HepG2 (cell line): ENCODE data around the gene IGIP. TPM values are rescaled to one million over a fixed set of nuclear protein-coding genes. Genes with fewer than 3 reads are reported as not detected.
A peak's percentile ranks its signal among the peaks of the same experiment; 100 is the strongest.

Experiments used
- FLYWCH1 ChIP-seq: sonication (generic); formaldehyde crosslinking; IDR thresholded peaks from 2 replicates; pipeline ENCODE4 v1.8.1; 2023; ENCODE audit warnings: mild to moderate bottlenecking, missing genetic modification reagents
- JDP2 ChIP-seq: sonication (generic); formaldehyde crosslinking; IDR thresholded peaks from 2 replicates; pipeline ENCODE4 v1.8.1; 2022; ENCODE audit warnings: missing genetic modification reagents, borderline replicate concordance
- NR2C2 ChIP-seq: sonication (generic); formaldehyde crosslinking; IDR thresholded peaks from 2 replicates; pipeline ENCODE4 v1.4.0; 2020; ENCODE audit warnings: missing genetic modification reagents, mild to moderate bottlenecking, moderate library complexity, borderline replicate concordance
- ONECUT2 ChIP-seq: sonication (generic); formaldehyde crosslinking; IDR thresholded peaks from 2 replicates; pipeline ENCODE4 v1.4.0; 2020; ENCODE audit warnings: missing genetic modification reagents
- PAF1 ChIP-seq: IDR thresholded peaks from 2 replicates; pipeline ENCODE4 v1.6.1; 2016; ENCODE audit warnings: missing genetic modification reagents, missing compliant biosample characterization
- RARA ChIP-seq: IDR thresholded peaks from 2 replicates; pipeline ENCODE4 v1.6.1; 2016; ENCODE audit warnings: missing genetic modification reagents, missing compliant biosample characterization
- RNF2 ChIP-seq: fragments of 450-650 bp; conservative IDR thresholded peaks from 2 replicates; pipeline ENCODE4 v1.6.1; 2016; ENCODE audit warnings: low read depth
- U2AF1 ChIP-seq: fragments of 200-400 bp; formaldehyde crosslinking; optimal IDR thresholded peaks from 2 replicates; pipeline ENCODE3; 2017; ENCODE audit warnings: mild to moderate bottlenecking, low read depth, low read length
- YEATS2 ChIP-seq: sonication (generic); formaldehyde crosslinking; IDR thresholded peaks from 2 replicates; pipeline ENCODE4 v1.4.0; 2020; ENCODE audit warnings: missing genetic modification reagents, borderline replicate concordance
- ZBTB21 ChIP-seq: sonication (generic); formaldehyde crosslinking; IDR thresholded peaks from 2 replicates; pipeline ENCODE4 v1.4.0; 2020; ENCODE audit warnings: missing genetic modification reagents
- ZNF251 ChIP-seq: sonication (generic); formaldehyde crosslinking; IDR thresholded peaks from 2 replicates; pipeline ENCODE4 v1.9.0; 2021; ENCODE audit warnings: mild to moderate bottlenecking, missing genetic modification reagents
- ZNF460 ChIP-seq: sonication (generic); formaldehyde crosslinking; IDR thresholded peaks from 2 replicates; pipeline ENCODE4 v1.5.1; 2020; ENCODE audit warnings: missing genetic modification reagents, mild to moderate bottlenecking, borderline replicate concordance
- ZSCAN21 ChIP-seq: sonication (generic); formaldehyde crosslinking; IDR thresholded peaks from 2 replicates; pipeline ENCODE4 v1.8.0; 2022; ENCODE audit warnings: mild to moderate bottlenecking, missing genetic modification reagents, moderate library complexity, borderline replicate concordance
- polyA plus RNA-seq, 8 experiments: library from polyadenylated mRNA; depleted of rRNA in 3 of 8; stranded (reverse) in 7 of 8; unstranded in 1 of 8; fragments of >200 nt; fragmentation: Illumina TruSeq in 4 of 8; extraction: Trizol in 4 of 8; gene quantifications; 2 replicates each; pipeline versions ENCODE4 v1.2.1 to v1.2.3, GENCODE V29; 2011 to 2016; ENCODE audit warnings: low read depth in 4 of 8, missing spikeins in 1 of 8, mixed read lengths in 1 of 8; ENCODE audit not compliant: insufficient read depth in 1 of 8
- total RNA-seq, 5 experiments: library from RNA; depleted of rRNA; stranded (reverse); fragments of >200 nt; fragmentation: Illumina TruSeq; extraction: Trizol; gene quantifications; 2 replicates each; pipeline ENCODE4 v1.2.3, GENCODE V29; 2016; ENCODE audit warnings: low read depth in 1 of 5
- TF ChIP-seq, protein P1 (sequence below): sonication (generic); formaldehyde crosslinking; IDR thresholded peaks from 2 replicates; pipeline ENCODE4 v1.4.0; 2020; ENCODE audit warnings: mild to moderate bottlenecking, low read depth, missing genetic modification reagents
- TF ChIP-seq, protein P2 (sequence below): sonication (generic); formaldehyde crosslinking; IDR thresholded peaks from 2 replicates; pipeline ENCODE4 v1.5.1; 2020; ENCODE audit warnings: missing genetic modification reagents, mild to moderate bottlenecking, borderline replicate concordance
- TF ChIP-seq, protein P3 (sequence below), 2 experiments: fragments of 450-650 bp in 1 of 2; sonication (generic) in 1 of 2; formaldehyde crosslinking in 1 of 2; IDR thresholded peaks; 2 replicates each; pipeline versions ENCODE4 v1.6.1 to v1.8.0; 2016 to 2022; ENCODE audit warnings: antibody characterized with exemption in 1 of 2, mild to moderate bottlenecking in 1 of 2, missing genetic modification reagents in 1 of 2

IGIP gene
- total and polyA plus RNA-seq, 2 of the 13 experiments (the other 11 are each of a cell fraction or from before 2014, with no cell fraction given), result 1.7 to 2.1 TPM

DNA sequence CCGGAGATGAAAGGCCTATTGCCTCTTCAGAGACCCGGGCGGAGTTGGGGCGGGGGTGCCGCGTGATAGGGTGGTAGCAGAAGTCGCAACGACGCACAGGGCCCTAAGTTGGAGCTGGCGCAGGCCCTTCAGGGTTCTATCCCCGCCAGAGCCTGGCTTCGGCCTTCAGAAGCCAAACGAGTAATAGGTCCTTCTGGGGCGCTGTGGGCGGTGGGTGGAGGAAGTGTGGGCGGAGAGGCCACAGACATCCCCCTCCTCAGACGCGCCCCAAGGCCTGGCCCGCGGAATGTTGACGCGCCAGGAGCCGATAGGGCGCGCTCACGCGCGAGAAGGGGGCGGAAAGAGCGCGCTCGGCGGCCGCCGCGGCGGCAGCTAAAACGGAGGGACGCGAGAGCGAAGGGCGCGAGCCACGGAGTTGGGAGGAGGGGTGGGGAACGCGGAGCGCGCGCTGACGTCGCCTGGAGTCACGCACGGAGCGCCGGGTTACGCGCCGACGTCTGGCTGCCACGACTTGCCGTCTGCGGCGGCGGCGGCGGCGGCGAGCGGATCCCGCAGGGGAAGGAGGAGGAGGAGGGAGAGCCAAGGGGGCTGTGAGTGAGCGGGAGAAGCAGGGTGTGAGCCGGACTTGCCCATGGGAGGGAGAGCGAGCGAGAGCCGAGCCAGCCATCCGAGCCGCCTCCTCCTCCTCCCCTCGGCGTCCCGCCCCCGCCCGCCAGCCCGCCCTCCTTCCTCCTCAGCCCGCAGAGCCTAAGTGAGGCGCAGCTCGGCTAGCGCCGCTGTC lies 18.2 kb upstream of the IGIP start (continued):
- TF ChIP-seq RARA (CRISPR knock-in tag) (peak; percentile 3; the same call in 1 of the 2 replicates), ZNF460 (no peak), ZSCAN21 (CRISPR knock-in tag) (peak; percentile 92), PAF1 (no peak), FLYWCH1 (CRISPR knock-in tag) (no peak), JDP2 (no peak), ZNF251 (CRISPR knock-in tag) (no peak), ZBTB21 (CRISPR knock-in tag) (no peak), YEATS2 (CRISPR knock-in tag) (peak; percentile 79), ONECUT2 (0 out of 2 replicates have a peak, but pooled peaks have one; percentile 20), RNF2 (peak; percentile 89), U2AF1 (no peak), NR2C2 (CRISPR knock-in tag) (peak; percentile 96)
- TF ChIP-seq, protein P1, sequence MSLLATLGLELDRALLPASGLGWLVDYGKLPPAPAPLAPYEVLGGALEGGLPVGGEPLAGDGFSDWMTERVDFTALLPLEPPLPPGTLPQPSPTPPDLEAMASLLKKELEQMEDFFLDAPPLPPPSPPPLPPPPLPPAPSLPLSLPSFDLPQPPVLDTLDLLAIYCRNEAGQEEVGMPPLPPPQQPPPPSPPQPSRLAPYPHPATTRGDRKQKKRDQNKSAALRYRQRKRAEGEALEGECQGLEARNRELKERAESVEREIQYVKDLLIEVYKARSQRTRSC (CRISPR knock-in tag), result peak; percentile 71; the same call in 1 of the 2 replicates
- TF ChIP-seq, protein P2, sequence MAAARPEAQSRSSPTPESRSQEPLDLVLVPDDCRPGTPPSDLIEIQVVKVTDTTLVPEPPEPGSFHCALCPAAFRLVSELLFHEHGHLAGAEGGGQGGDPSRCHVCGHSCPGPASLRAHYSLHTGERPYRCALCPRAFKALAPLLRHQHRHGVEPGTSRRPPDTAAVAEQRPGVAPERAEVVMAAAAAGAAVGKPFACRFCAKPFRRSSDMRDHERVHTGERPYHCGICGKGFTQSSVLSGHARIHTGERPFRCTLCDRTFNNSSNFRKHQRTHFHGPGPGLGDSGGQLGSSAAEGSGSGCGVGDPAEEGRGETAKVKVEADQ (CRISPR knock-in tag), result peak; percentile 52; the same call in 1 of the 2 replicates
- TF ChIP-seq, protein P3, sequence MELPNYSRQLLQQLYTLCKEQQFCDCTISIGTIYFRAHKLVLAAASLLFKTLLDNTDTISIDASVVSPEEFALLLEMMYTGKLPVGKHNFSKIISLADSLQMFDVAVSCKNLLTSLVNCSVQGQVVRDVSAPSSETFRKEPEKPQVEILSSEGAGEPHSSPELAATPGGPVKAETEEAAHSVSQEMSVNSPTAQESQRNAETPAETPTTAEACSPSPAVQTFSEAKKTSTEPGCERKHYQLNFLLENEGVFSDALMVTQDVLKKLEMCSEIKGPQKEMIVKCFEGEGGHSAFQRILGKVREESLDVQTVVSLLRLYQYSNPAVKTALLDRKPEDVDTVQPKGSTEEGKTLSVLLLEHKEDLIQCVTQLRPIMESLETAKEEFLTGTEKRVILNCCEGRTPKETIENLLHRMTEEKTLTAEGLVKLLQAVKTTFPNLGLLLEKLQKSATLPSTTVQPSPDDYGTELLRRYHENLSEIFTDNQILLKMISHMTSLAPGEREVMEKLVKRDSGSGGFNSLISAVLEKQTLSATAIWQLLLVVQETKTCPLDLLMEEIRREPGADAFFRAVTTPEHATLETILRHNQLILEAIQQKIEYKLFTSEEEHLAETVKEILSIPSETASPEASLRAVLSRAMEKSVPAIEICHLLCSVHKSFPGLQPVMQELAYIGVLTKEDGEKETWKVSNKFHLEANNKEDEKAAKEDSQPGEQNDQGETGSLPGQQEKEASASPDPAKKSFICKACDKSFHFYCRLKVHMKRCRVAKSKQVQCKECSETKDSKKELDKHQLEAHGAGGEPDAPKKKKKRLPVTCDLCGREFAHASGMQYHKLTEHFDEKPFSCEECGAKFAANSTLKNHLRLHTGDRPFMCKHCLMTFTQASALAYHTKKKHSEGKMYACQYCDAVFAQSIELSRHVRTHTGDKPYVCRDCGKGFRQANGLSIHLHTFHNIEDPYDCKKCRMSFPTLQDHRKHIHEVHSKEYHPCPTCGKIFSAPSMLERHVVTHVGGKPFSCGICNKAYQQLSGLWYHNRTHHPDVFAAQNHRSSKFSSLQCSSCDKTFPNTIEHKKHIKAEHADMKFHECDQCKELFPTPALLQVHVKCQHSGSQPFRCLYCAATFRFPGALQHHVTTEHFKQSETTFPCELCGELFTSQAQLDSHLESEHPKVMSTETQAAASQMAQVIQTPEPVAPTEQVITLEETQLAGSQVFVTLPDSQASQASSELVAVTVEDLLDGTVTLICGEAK (IDR thresholded peaks at IDR 0.05), result no peak
- TF ChIP-seq, protein P3 (CRISPR knock-in tag; IDR thresholded peaks at IDR 0.05), result peak; percentile 92
